ENCODE results near the gene OTUD5.
A peak's percentile ranks its signal among the peaks of the same experiment; 100 is the strongest.

The OTUD5 gene

DNA sequence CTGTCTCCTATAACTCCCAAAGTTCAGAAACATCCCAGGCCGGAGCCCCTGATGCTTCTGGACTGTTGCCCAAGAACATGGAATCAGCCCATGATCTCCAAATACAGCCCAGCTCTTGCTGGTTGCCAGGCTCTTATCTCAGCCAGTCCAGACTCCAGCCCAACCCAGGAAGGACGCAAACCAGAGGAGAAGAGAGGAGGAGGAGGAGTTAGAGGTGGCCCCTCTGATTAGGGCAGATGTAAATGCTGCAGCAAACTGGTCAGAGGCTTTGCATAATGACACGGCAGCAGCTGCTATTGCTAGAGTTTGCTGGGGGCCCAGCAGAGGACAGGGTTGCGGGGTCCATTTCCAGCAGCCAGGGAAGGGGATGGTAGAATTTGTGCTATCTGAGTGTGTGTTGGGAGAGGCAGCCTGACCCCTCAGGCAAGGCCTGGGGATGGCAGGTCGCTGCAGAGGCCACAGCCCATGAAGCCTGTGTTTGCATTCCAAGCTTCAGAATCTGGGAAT is 4.2 kb upstream of the OTUD5 start:
- TF ChIP-seq, protein P1, sequence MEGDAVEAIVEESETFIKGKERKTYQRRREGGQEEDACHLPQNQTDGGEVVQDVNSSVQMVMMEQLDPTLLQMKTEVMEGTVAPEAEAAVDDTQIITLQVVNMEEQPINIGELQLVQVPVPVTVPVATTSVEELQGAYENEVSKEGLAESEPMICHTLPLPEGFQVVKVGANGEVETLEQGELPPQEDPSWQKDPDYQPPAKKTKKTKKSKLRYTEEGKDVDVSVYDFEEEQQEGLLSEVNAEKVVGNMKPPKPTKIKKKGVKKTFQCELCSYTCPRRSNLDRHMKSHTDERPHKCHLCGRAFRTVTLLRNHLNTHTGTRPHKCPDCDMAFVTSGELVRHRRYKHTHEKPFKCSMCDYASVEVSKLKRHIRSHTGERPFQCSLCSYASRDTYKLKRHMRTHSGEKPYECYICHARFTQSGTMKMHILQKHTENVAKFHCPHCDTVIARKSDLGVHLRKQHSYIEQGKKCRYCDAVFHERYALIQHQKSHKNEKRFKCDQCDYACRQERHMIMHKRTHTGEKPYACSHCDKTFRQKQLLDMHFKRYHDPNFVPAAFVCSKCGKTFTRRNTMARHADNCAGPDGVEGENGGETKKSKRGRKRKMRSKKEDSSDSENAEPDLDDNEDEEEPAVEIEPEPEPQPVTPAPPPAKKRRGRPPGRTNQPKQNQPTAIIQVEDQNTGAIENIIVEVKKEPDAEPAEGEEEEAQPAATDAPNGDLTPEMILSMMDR (conservative IDR thresholded peaks at IDR 0.05), result no peak
- H3K27ac ChIP-seq, result no peak overlapping the region

DNA sequence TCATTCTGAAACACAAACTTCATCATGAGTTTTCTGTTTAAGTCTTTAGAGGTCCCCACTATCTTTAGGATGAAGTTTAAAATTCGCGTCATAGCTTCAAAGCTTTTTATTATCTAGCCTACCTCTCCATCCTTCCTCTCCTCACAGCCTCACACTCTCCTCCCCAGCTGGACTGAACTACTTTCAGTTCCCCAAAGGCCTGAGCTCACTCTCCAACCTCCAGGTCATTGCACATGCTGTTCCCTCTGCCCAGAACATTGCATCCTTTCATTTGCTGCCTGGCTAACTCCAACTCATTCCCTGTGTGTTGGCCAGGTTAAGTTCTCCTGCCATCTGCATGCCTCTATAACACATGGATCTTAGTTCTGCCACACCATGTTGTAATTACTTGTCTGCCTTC is 2.9 kb upstream of the OTUD5 start:
- H3K27ac ChIP-seq, result no peak overlapping the region
- TF ChIP-seq, protein P1 (conservative IDR thresholded peaks at IDR 0.05), result no peak

DNA sequence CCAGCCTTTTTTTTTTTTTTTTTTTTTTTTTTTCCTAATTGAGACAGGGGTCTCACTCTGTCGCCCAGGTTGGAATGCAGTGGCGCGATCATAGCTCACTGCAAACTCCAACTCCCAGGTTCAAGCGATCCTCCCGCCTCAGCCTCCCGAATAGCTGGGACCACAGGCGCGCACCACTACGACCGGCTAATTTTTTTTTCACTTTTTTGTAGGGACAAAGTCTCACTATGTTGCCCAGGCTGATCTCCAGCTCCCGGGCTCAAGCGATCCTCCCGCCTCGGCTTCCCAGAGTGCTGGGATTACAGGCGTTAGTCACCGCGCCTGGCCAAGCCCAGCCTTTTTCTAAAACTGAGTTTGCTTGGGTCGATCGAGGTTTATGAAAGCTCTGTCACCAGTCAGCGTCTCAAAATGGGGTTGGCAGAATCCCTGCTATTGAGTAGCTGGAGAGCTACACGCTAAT is 1.3 kb upstream of the OTUD5 start:
- peak overlapping the region; percentile 83 for H3K27ac ChIP-seq
- TF ChIP-seq, protein P1 (conservative IDR thresholded peaks at IDR 0.05), result no peak

DNA sequence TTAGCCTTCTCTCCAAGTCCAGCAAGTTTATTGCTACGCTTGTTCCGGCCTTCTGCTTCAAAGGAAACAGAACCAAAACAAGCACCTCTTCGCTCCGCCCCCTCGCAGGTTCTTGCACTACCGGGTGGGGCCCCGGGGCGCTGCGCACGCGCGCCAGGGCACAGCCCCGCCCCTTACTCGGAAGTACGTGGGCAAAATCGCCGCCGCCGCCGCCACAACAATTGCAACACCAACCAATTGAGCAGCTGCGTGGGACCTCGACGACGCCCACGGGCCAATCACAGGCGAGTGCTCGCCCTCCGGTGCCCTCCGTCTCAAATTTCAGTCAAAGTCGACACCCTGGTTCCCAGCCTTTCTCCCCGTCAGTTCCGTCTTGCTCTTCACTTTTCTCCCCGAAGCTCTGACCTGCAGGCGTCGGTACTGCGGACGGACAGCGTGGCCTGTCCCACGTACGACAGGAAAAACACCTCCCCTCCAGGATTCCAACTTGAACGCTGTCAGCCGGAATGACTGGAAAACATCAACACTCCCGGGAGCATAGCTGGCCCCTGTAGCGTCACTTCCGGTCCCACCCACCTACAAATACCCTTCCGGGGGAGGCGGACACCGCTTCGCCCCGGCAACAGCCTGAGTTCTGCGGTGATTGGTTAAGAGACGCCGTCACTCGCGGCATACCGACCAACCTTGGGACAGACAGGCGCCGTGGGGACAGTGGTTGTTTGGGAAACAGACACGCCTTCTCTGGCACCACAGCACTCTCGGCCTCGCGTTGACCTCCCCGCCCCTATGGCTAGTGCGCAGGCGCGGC is 624 bp upstream of the OTUD5 start:
- H3K27ac ChIP-seq, result peak overlapping the region; percentile 83
- TF ChIP-seq, protein P1 (conservative IDR thresholded peaks at IDR 0.05), result no peak

DNA sequence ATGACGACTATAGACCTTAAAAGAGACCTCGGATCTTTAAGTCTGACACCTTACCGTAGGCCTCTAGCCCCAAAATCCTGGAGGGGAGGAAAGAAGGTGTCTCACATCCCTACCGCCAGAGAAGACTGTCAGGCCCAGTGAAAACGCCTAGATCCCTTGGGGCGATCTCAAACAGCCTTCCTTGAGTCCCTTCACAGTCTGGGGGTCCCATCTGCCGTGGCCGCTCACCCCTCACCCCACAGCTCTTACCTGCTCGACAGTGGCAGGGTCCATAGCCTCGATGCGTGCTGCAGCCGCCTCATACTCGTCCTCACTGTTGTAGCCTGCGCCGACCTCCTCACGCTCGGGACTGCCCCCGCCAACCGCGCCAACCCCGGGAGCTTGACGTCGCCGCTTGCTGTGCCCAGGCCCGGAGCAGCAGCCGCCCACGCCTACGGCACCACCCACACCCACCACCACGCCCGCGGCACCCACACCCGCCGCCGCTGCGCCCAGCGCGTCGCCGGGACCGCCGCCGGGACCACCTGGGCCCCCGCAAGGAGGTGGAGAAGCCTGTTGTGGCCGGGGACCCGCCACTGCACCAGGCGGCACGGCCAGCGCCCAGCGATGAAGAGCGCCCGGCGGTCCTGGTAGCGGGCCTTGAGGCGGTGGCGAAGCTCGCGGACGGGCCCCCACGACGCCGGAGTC is 536 bp downstream of the OTUD5 start:
- H3K27ac ChIP-seq, result peak overlapping the region; percentile 83
- TF ChIP-seq, protein P1 (conservative IDR thresholded peaks at IDR 0.05), result no peak

DNA sequence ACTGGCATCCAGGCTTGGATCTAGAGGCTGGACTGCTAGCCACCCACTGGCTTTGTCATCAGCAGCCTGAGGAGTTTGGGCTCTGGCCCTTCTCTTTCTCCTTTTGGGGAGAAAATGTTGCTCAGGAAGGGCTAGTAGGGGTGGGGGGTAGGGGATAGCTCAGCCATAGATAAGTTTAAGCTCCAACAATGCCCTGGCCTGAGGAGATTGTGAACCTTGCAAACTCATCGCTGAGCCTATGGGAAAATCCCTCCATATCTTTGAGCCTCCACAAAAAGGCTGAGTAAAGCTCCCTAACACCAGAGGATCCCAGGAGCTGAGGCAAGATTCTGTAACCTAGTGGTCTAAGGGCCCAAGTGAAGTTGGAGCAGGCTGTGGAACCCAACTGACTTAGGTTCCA is 8.8 kb downstream of the OTUD5 start:
- TF ChIP-seq, protein P1 (conservative IDR thresholded peaks at IDR 0.05), result no peak
- H3K27ac ChIP-seq, result no peak overlapping the region
